Astrocyte of the cerebellum (primary cell): ENCODE data around the gene ABCA13.

Source experiments
- DNase-seq: peaks from one replicate; pipeline ENCODE4 v3.0.0-alpha.2; 2011; ENCODE audit warnings: low read depth
- H3K4me3 ChIP-seq: 2 replicates; pipeline ENCODE4 v1.5.1; 2011; ENCODE audit warnings: mild to moderate bottlenecking, low read depth, low read length, moderate library complexity
- CTCF ChIP-seq: IDR thresholded peaks from 2 replicates; pipeline ENCODE4 v1.5.1; 2012; ENCODE audit warnings: low read length, low read depth, moderate library complexity, mild to moderate bottlenecking; ENCODE audit errors: missing control alignments
- in situ Hi-C: cut with HindIII; loops from 2 replicates; pipeline ENCODE4 v1.10.0; 2017; ENCODE audit warnings: low sequenced_read_pairs

ABCA13 gene

GRCh38 chr7:48505051-48505450, 333.8 kb downstream of the ABCA13 start:
- no peak for DNase-seq
- no peak for TF ChIP-seq CTCF
- in situ Hi-C loops: no loop called here
- H3K4me3 ChIP-seq: no peak overlapping the region

GRCh38 chr7:48505466-48505865, 334.2 kb downstream of the ABCA13 start:
- H3K4me3 ChIP-seq: no peak overlapping the region
- DNase-seq: no peak
- TF ChIP-seq CTCF: no peak
- in situ Hi-C loops: no loop called here

- no peak overlapping the region for H3K4me3 ChIP-seq
- no peak for DNase-seq
- no peak for TF ChIP-seq CTCF
- in situ Hi-C loops: no loop called here
These were observed 335.3 kb downstream of the ABCA13 start for GRCh38 chr7:48506569-48506968.

GRCh38 chr7:48511080-48511479, 339.8 kb downstream of the ABCA13 start:
- no peak for TF ChIP-seq CTCF
- DNase-seq: peak; percentile 15
- peak overlapping the region; percentile 3 for H3K4me3 ChIP-seq
- in situ Hi-C loops: no loop called here

- no peak for TF ChIP-seq CTCF
These were observed 341.6 kb downstream of the ABCA13 start for GRCh38 chr7:48512892-48513291.

GRCh38 chr7:48515171-48515570, 343.9 kb downstream of the ABCA13 start:
- TF ChIP-seq CTCF: no peak
- in situ Hi-C loops: no loop called here
- no peak overlapping the region for H3K4me3 ChIP-seq
- DNase-seq: no peak

More at GRCh38 chr7:48512892-48513291, 341.6 kb downstream of the ABCA13 start:
- no peak overlapping the region for H3K4me3 ChIP-seq
- in situ Hi-C loops: no loop called here
- no peak for DNase-seq

- in situ Hi-C loops: no loop called here
- TF ChIP-seq CTCF: no peak
- no peak for DNase-seq
- H3K4me3 ChIP-seq: no peak overlapping the region
These were observed 346.8 kb downstream of the ABCA13 start for GRCh38 chr7:48518092-48518491.
